Trophoblast cell (in vitro differentiated cells and primary cell): ENCODE measurements around the gene CDH24.

Source experiments
- DNase-seq, 2 donors: peaks; one replicate each; pipeline ENCODE4 v3.0.0-alpha.2; 2016
- H2AFZ ChIP-seq: 2 replicates; pipeline ENCODE4 v1.6.1; 2013; ENCODE audit warnings: low read length, moderate library complexity, mild to moderate bottlenecking; ENCODE audit not compliant: insufficient read depth, poor library complexity
- H2AK5ac ChIP-seq: 2 replicates; pipeline ENCODE4 v1.6.1; 2013; ENCODE audit warnings: mild to moderate bottlenecking, low read length
- H2BK120ac ChIP-seq: 2 replicates; pipeline ENCODE4 v1.6.1; 2013; ENCODE audit warnings: low read length, mild to moderate bottlenecking, moderate library complexity; ENCODE audit not compliant: insufficient read depth, poor library complexity
- H2BK12ac ChIP-seq: 2 replicates; pipeline ENCODE4 v1.6.1; 2013; ENCODE audit warnings: mild to moderate bottlenecking, low read length, moderate library complexity
- H2BK5ac ChIP-seq: 2 replicates; pipeline ENCODE4 v1.6.1; 2013; ENCODE audit warnings: low read length, low read depth, moderate library complexity, mild to moderate bottlenecking; ENCODE audit not compliant: poor library complexity
- H3K14ac ChIP-seq: 2 replicates; pipeline ENCODE4 v1.6.1; 2013; ENCODE audit warnings: mild to moderate bottlenecking, low read length
- H3K18ac ChIP-seq: 2 replicates; pipeline ENCODE4 v1.6.1; 2013; ENCODE audit warnings: mild to moderate bottlenecking, low read length
- H3K23ac ChIP-seq: 2 replicates; pipeline ENCODE4 v1.6.1; 2013; ENCODE audit warnings: low read length
- H3K27ac ChIP-seq: 2 replicates; pipeline ENCODE4 v1.5.1; 2013; ENCODE audit warnings: low read depth, mild to moderate bottlenecking, inconsistent platforms, low read length, moderate library complexity
- H3K27me3 ChIP-seq: 2 replicates; pipeline ENCODE4 v1.6.1; 2013; ENCODE audit warnings: inconsistent platforms, mild to moderate bottlenecking, low read length, moderate library complexity; ENCODE audit not compliant: insufficient read depth
- H3K36me3 ChIP-seq, 2 experiments: 1 replicate in 1 of 2; 2 replicates in 1 of 2; pipeline ENCODE4 v1.6.1; 2013; ENCODE audit warnings: low read length in 2 of 2, mild to moderate bottlenecking in 2 of 2, moderate library complexity in 1 of 2; ENCODE audit not compliant: insufficient read depth in 2 of 2, control insufficient read depth in 1 of 2
- H3K4ac ChIP-seq: 2 replicates; pipeline ENCODE4 v1.6.1; 2013; ENCODE audit warnings: low read depth, mild to moderate bottlenecking, low read length, moderate library complexity
- H3K4me1 ChIP-seq, 2 experiments: 1 replicate in 1 of 2; 2 replicates in 1 of 2; pipeline ENCODE4 v1.6.1; 2013; ENCODE audit warnings: low read length in 2 of 2, mild to moderate bottlenecking in 2 of 2, moderate library complexity in 1 of 2; ENCODE audit not compliant: insufficient read depth in 2 of 2, control insufficient read depth in 1 of 2
- H3K4me2 ChIP-seq: 2 replicates; pipeline ENCODE4 v1.6.1; 2013; ENCODE audit warnings: inconsistent platforms, mild to moderate bottlenecking, low read length, moderate library complexity
- H3K4me3 ChIP-seq: 2 replicates; pipeline ENCODE4 v1.5.1; 2013; ENCODE audit warnings: mild to moderate bottlenecking, low read depth, low read length, inconsistent platforms
- H3K79me1 ChIP-seq: one replicate; pipeline ENCODE4 v1.6.1; 2013; ENCODE audit warnings: low read length
- H3K79me2 ChIP-seq: 2 replicates; pipeline ENCODE4 v1.6.1; 2013; ENCODE audit warnings: low read length, mild to moderate bottlenecking; ENCODE audit not compliant: control insufficient read depth, insufficient read depth, poor library complexity
- H3K9ac ChIP-seq: 2 replicates; pipeline ENCODE4 v1.6.1; 2013; ENCODE audit warnings: mild to moderate bottlenecking, low read length
- H3K9me3 ChIP-seq: 2 replicates; pipeline ENCODE4 v1.6.1; 2013; ENCODE audit warnings: low read depth, mild to moderate bottlenecking, control low read depth, inconsistent platforms, low read length; ENCODE audit not compliant: insufficient read depth
- H4K12ac ChIP-seq: 2 replicates; pipeline ENCODE4 v1.6.1; 2013; ENCODE audit warnings: low read depth, mild to moderate bottlenecking, low read length, moderate library complexity
- H4K8ac ChIP-seq: 2 replicates; pipeline ENCODE4 v1.6.1; 2013; ENCODE audit warnings: low read depth, mild to moderate bottlenecking, low read length, moderate library complexity
- H4K91ac ChIP-seq: one replicate; pipeline ENCODE4 v1.6.1; 2013; ENCODE audit warnings: low read depth, mild to moderate bottlenecking, low read length, moderate library complexity
- WGBS: extraction: QIAGEN DNeasy Blood & Tissue Kit; methylation state at CpG from one replicate; pipeline ENCODE4 v1.1.7; 2013; ENCODE audit warnings: missing lambda C conversion rate; ENCODE audit not compliant: insufficient read length, insufficient coverage; ENCODE audit errors: extremely low coverage; 5-methylcytosine and 5-hydroxymethylcytosine counted together

Gene CDH24

GRCh38 chr14:23091294-23092225 is 34.2 kb upstream of the CDH24 start:
- Histone ChIP-seq H3K4me3 (no peak overlapping the region), H3K4me1 (peaks cover 3 to 4% of the 10 kb centered on the region in 2 experiments), H4K91ac (no peak overlapping the region), H3K14ac (no peak overlapping the region), H3K18ac (no peak overlapping the region), H3K23ac (no peak overlapping the region), H3K27ac (no peak overlapping the region), H3K9ac (no peak overlapping the region), H3K27me3 (no peaks in the 10 kb centered on the region), H4K12ac (no peak overlapping the region), H2AFZ (no peak overlapping the region), H2BK12ac (no peak overlapping the region), H3K36me3 (peaks cover 14 to 26% of the 10 kb centered on the region in 2 experiments), H4K8ac (no peak overlapping the region), H3K4ac (peak overlapping the region; percentile 4), H3K9me3 (no peaks in the 10 kb centered on the region), H2AK5ac (no peak overlapping the region), H2BK5ac (no peak overlapping the region), H3K79me2 (peaks cover 16% of the 10 kb centered on the region), H2BK120ac (no peak overlapping the region), H3K4me2 (no peak overlapping the region), H3K79me1 (peaks cover 12% of the 10 kb centered on the region)
- no CpG with 5 or more reads among the region's 12 CpGs for WGBS
- no peak for DNase-seq

GRCh38 chr14:23090254-23090636 is 32.9 kb upstream of the CDH24 start:
- Histone ChIP-seq H3K27ac (no peak overlapping the region), H3K27me3 (no peaks in the 10 kb centered on the region), H3K79me2 (peaks cover 12% of the 10 kb centered on the region), H4K91ac (no peak overlapping the region), H3K4me3 (no peak overlapping the region), H2AK5ac (no peak overlapping the region), H2BK5ac (no peak overlapping the region), H3K14ac (no peak overlapping the region), H3K9me3 (no peaks in the 10 kb centered on the region), H3K9ac (no peak overlapping the region), H3K18ac (no peak overlapping the region), H3K79me1 (peaks cover 7% of the 10 kb centered on the region), H2BK12ac (no peak overlapping the region), H3K4me1 (peaks cover 2% of the 10 kb centered on the region in 2 experiments), H2BK120ac (no peak overlapping the region), H3K23ac (no peak overlapping the region), H4K12ac (no peak overlapping the region), H2AFZ (no peak overlapping the region), H3K4ac (no peak overlapping the region), H3K36me3 (peaks cover 14 to 30% of the 10 kb centered on the region in 2 experiments), H4K8ac (no peak overlapping the region), H3K4me2 (no peak overlapping the region)
- DNase-seq, result no peak
- WGBS, result no CpG with 5 or more reads among the region's 4 CpGs

- no peak overlapping the region for H2BK120ac ChIP-seq
- no peak overlapping the region for H3K4me2 ChIP-seq
- H4K91ac ChIP-seq, result no peak overlapping the region
- no peak overlapping the region for H3K27ac ChIP-seq
- DNase-seq, result no peak
- no peak overlapping the region for H3K14ac ChIP-seq
- no peak overlapping the region for H3K4me3 ChIP-seq
- H3K79me2 ChIP-seq, result peaks cover 9% of the 10 kb centered on the region
- peaks cover 2% of the 10 kb centered on the region in 2 experiments for H3K4me1 ChIP-seq
- no peak overlapping the region for H4K8ac ChIP-seq
- H3K9ac ChIP-seq, result no peak overlapping the region
- WGBS, result no CpG with 5 or more reads among the region's 12 CpGs
- H3K9me3 ChIP-seq, result no peaks in the 10 kb centered on the region
- no peak overlapping the region for H2BK12ac ChIP-seq
- no peak overlapping the region for H3K23ac ChIP-seq
- no peak overlapping the region for H2AFZ ChIP-seq
- H3K79me1 ChIP-seq, result peaks cover 4% of the 10 kb centered on the region
- no peak overlapping the region for H4K12ac ChIP-seq
- peaks cover 18 to 34% of the 10 kb centered on the region in 2 experiments for H3K36me3 ChIP-seq
- no peak overlapping the region for H2AK5ac ChIP-seq
- H3K4ac ChIP-seq, result peak overlapping the region; percentile 84
- H3K27me3 ChIP-seq, result no peaks in the 10 kb centered on the region
- peak overlapping the region; percentile 33 for H3K18ac ChIP-seq
- H2BK5ac ChIP-seq, result no peak overlapping the region
These were observed 32.4 kb upstream of the CDH24 start for GRCh38 chr14:23089498-23090253.

GRCh38 chr14:23086565-23086964 is 29.2 kb upstream of the CDH24 start:
- H4K91ac ChIP-seq, result no peak overlapping the region
- no peak overlapping the region for H3K4ac ChIP-seq

More at GRCh38 chr14:23086565-23086964, 29.2 kb upstream of the CDH24 start:
- Histone ChIP-seq H3K23ac (no peak overlapping the region), H3K79me2 (no peaks in the 10 kb centered on the region), H2BK12ac (no peak overlapping the region), H3K4me3 (no peak overlapping the region), H3K36me3 (peaks cover 33 to 47% of the 10 kb centered on the region in 2 experiments), H4K8ac (no peak overlapping the region), H3K4me1 (no peaks in the 10 kb centered on the region), H2AFZ (no peak overlapping the region), H3K27ac (no peak overlapping the region), H2AK5ac (no peak overlapping the region), H3K9ac (no peak overlapping the region), H3K9me3 (no peaks in the 10 kb centered on the region), H3K18ac (no peak overlapping the region), H2BK5ac (no peak overlapping the region), H3K14ac (no peak overlapping the region), H4K12ac (no peak overlapping the region), H2BK120ac (no peak overlapping the region), H3K27me3 (no peaks in the 10 kb centered on the region), H3K79me1 (no peaks in the 10 kb centered on the region), H3K4me2 (no peak overlapping the region)
- DNase-seq, result no peak
- WGBS, result no CpG with 5 or more reads among the region's 1 CpG
